ENCODE results near the gene VPS11. TPM values are rescaled to one million over a fixed set of nuclear protein-coding genes. Genes with fewer than 3 reads are reported as not detected.

VPS11 gene
- total RNA-seq, 1 experiment from 2014 or later: 43.2 TPM

GRCh38 chr11:119085437-119085847 is 17.8 kb downstream of the VPS11 start:
- intact Hi-C loops (cut with micrococcal nuclease; ENCODE audit: unreplicated experiment): loop anchor here (1.0 to 2.0 kb wide), 3 partner anchors 10 to 55 kb away; partner anchors contain the start of genes C2CD2L and SLC37A4
- TSS peak; percentile 90 for BruUV-seq (replicated peaks)

GRCh38 chr11:119087123-119087522 is 19.5 kb downstream of the VPS11 start:
- Histone ChIP-seq H3K4me1 (peaks cover 11% of the 10 kb centered on the region), H3K27me3 (replicated peaks; ENCODE audit: control insufficient read depth, insufficient read depth, low read length) (no peaks in the 10 kb centered on the region), H3K9me3 (no peaks in the 10 kb centered on the region), H3K36me3 (ENCODE audit: control insufficient read depth, insufficient read depth, low read length) (no peaks in the 10 kb centered on the region), H3K4me3 (ENCODE audit: low read depth, low read length) (no peak overlapping the region)
- no peak for DNase-seq
- no peak for TF ChIP-seq CTCF (IDR thresholded peaks at IDR 0.05; ENCODE audit: insufficient read depth in 1 of 2, low read depth in 1 of 2, low read length in 1 of 2, severe bottlenecking in 1 of 2, unreplicated experiment in 1 of 2)
- Mint-ChIP-seq H3K9me3 (ENCODE audit: unreplicated experiment) (no peaks in the 10 kb centered on the region), H3K36me3 (ENCODE audit: insufficient read depth, unreplicated experiment) (peaks cover 43% of the 10 kb centered on the region), H3K4me3 (ENCODE audit: unreplicated experiment) (no peak overlapping the region), H3K27me3 (ENCODE audit: insufficient read depth, unreplicated experiment) (no peaks in the 10 kb centered on the region), H3K4me1 (ENCODE audit: low read depth, unreplicated experiment) (peaks cover 7% of the 10 kb centered on the region), H3K27ac (ENCODE audit: unreplicated experiment) (no peak overlapping the region)
- ChIA-PET POLR2A (interaction anchor here (0.6 kb wide), 1 partner anchor 296 kb away, joined by 3 read pairs; the partner anchor contains the start of gene DDX6), CTCF (interaction anchor here (0.8 kb wide), 1 partner anchor 69 kb away, joined by 3 read pairs; no protein-coding TSS in a partner anchor)
- intact Hi-C loops (cut with micrococcal nuclease; ENCODE audit: unreplicated experiment): no loop called here
- no TSS peak for BruUV-seq (replicated peaks)

More at GRCh38 chr11:119085437-119085847, 17.8 kb downstream of the VPS11 start:
- no peaks in the 10 kb centered on the region for H3K9me3 ChIP-seq
- Mint-ChIP-seq H3K27me3 (ENCODE audit: insufficient read depth, unreplicated experiment) (no peaks in the 10 kb centered on the region), H3K4me1 (ENCODE audit: low read depth, unreplicated experiment) (peaks cover 7% of the 10 kb centered on the region), H3K27ac (ENCODE audit: unreplicated experiment) (peak overlapping the region; percentile 98), H3K36me3 (ENCODE audit: insufficient read depth, unreplicated experiment) (peaks cover 46% of the 10 kb centered on the region), H3K4me3 (ENCODE audit: unreplicated experiment) (peak overlapping the region; percentile 97), H3K9me3 (ENCODE audit: unreplicated experiment) (no peaks in the 10 kb centered on the region)
- DNase-seq: no peak
- peaks cover 4% of the 10 kb centered on the region for H3K36me3 ChIP-seq (ENCODE audit: control insufficient read depth, insufficient read depth, low read length)
- ChIA-PET CTCF (interaction anchor here (0.5 to 3.1 kb wide), 7 partner anchors 9 to 255 kb away, joined by 3 to 19 read pairs (median 4); partner anchors contain the start of genes DPAGT1 and VPS11), POLR2A (interaction anchor here (0.6 to 2.7 kb wide), 19 partner anchors 9 to 282 kb away, joined by 3 to 72 read pairs (median 6); partner anchors contain the start of genes C2CD2L, CBL, DPAGT1 and HINFP)
- H3K4me3 ChIP-seq (ENCODE audit: low read depth, low read length): peak overlapping the region; percentile 85
- peaks cover 11% of the 10 kb centered on the region for H3K4me1 ChIP-seq
- H3K27me3 ChIP-seq (replicated peaks; ENCODE audit: control insufficient read depth, insufficient read depth, low read length): no peaks in the 10 kb centered on the region
- TF ChIP-seq CTCF (IDR thresholded peaks at IDR 0.05; ENCODE audit: insufficient read depth in 1 of 2, low read depth in 1 of 2, low read length in 1 of 2, severe bottlenecking in 1 of 2, unreplicated experiment in 1 of 2): no peak

GRCh38 chr11:119087747-119088241 is 20.2 kb downstream of the VPS11 start:
- no peaks in the 10 kb centered on the region for H3K27me3 Mint-ChIP-seq (ENCODE audit: insufficient read depth, unreplicated experiment)
- no peak overlapping the region for H3K4me3 Mint-ChIP-seq (ENCODE audit: unreplicated experiment)
- peaks cover 7% of the 10 kb centered on the region for H3K4me1 Mint-ChIP-seq (ENCODE audit: low read depth, unreplicated experiment)

More at GRCh38 chr11:119087747-119088241, 20.2 kb downstream of the VPS11 start:
- no peaks in the 10 kb centered on the region for H3K27me3 ChIP-seq (replicated peaks; ENCODE audit: control insufficient read depth, insufficient read depth, low read length)
- no peaks in the 10 kb centered on the region for H3K9me3 Mint-ChIP-seq (ENCODE audit: unreplicated experiment)
- no TSS peak for BruUV-seq (replicated peaks)
- CTCF ChIA-PET: no interaction called here
- H3K36me3 Mint-ChIP-seq (ENCODE audit: insufficient read depth, unreplicated experiment): peaks cover 45% of the 10 kb centered on the region
- POLR2A ChIA-PET: no interaction called here
- no peak for DNase-seq
- H3K4me1 ChIP-seq: peaks cover 14% of the 10 kb centered on the region
- no peaks in the 10 kb centered on the region for H3K9me3 ChIP-seq
- no peak overlapping the region for H3K27ac Mint-ChIP-seq (ENCODE audit: unreplicated experiment)
- TF ChIP-seq CTCF (IDR thresholded peaks at IDR 0.05; ENCODE audit: insufficient read depth in 1 of 2, low read depth in 1 of 2, low read length in 1 of 2, severe bottlenecking in 1 of 2, unreplicated experiment in 1 of 2): no peak
- peaks cover 2% of the 10 kb centered on the region for H3K36me3 ChIP-seq (ENCODE audit: control insufficient read depth, insufficient read depth, low read length)
- no peak overlapping the region for H3K4me3 ChIP-seq (ENCODE audit: low read depth, low read length)
- intact Hi-C loops (cut with micrococcal nuclease; ENCODE audit: unreplicated experiment): no loop called here
